ENCODE data around the gene SAFB. TPM values are rescaled to one million over a fixed set of nuclear protein-coding genes. Genes with fewer than 3 reads are reported as not detected.
A peak's percentile ranks its signal among the peaks of the same experiment; 100 is the strongest.
"Not testable (repeated sequence)": the region's sequence is repeated elsewhere in the genome, so short reads cannot be mapped to it uniquely, and the experiment has no call there.

The SAFB gene
- total RNA-seq, 2 donors from 2014 or later: 119 to 124 TPM

DNA sequence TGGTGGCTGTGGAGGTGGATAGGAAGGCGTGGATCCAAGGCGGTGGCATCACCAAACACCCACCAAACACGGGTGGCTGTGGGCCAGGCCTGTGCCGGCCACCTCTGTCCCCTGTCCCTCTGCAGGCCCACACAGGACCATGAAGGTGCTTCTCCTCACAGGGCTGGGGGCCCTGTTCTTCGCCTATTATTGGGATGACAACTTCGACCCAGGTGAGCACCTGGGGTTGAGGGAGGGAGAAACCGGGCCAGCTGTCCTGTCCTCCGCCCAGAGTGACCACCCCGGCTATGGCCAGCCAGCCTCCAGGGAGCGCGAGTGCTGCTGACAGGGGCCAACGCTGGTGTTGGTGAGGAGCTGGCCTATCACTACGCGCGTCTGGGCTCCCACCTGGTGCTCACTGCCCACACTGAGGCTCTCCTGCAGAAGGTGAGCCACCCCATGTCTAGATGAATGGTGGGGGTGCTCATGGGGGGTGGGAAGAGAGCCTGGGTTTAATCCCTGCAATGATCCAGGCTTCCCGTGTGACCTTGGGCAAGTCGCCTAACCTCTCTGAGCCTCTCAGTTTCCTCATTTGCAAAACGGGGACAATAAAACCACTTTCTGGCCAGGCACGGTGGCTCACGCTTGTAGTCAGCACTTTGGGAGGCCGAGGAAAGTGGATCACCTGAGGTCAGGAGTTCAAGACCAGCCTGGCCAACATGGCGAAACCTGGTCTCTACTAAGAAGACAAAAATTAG, 62.0 kb downstream of the SAFB start:
- Mint-ChIP-seq H3K9me3 (peaks cover 4% of the 10 kb centered on the region), H3K27me3 (no peaks in the 10 kb centered on the region), H3K4me3 (no peak overlapping the region), H3K36me3 (ENCODE audit: low read depth) (peaks cover 8% of the 10 kb centered on the region), H3K4me1 (peaks cover 16% of the 10 kb centered on the region), H3K27ac (no peak overlapping the region)
- no peak for ATAC-seq (replicated peaks)

- peaks cover 4% of the 10 kb centered on the region for H3K9me3 Mint-ChIP-seq
- no peaks in the 10 kb centered on the region for H3K27me3 Mint-ChIP-seq
- ATAC-seq (replicated peaks): no peak
- peak overlapping the region; percentile 74 for H3K4me3 Mint-ChIP-seq
- peak overlapping the region; percentile 81 for H3K27ac Mint-ChIP-seq
- peaks cover 16% of the 10 kb centered on the region for H3K4me1 Mint-ChIP-seq
- H3K36me3 Mint-ChIP-seq (ENCODE audit: low read depth): peaks cover 15% of the 10 kb centered on the region
These were observed 63.4 kb downstream of the SAFB start for GRCh38 chr19:5686326-5686646.

GRCh38 chr19:5686647-5687359, 63.9 kb downstream of the SAFB start:
- H3K4me1 Mint-ChIP-seq: peaks cover 11% of the 10 kb centered on the region
- no peaks in the 10 kb centered on the region for H3K27me3 Mint-ChIP-seq
- ATAC-seq (replicated peaks): peak; percentile 69
- H3K4me3 Mint-ChIP-seq: peak overlapping the region; percentile 74
- peak overlapping the region; percentile 81 for H3K27ac Mint-ChIP-seq
- no peaks in the 10 kb centered on the region for H3K9me3 Mint-ChIP-seq
- peaks cover 21% of the 10 kb centered on the region for H3K36me3 Mint-ChIP-seq (ENCODE audit: low read depth)

- Mint-ChIP-seq H3K4me1 (peaks cover 4% of the 10 kb centered on the region), H3K4me3 (peak overlapping the region; percentile 74), H3K9me3 (no peaks in the 10 kb centered on the region), H3K27ac (peak overlapping the region; percentile 44), H3K27me3 (no peaks in the 10 kb centered on the region), H3K36me3 (ENCODE audit: low read depth) (peaks cover 28% of the 10 kb centered on the region)
- ATAC-seq (replicated peaks): no peak
These were observed 64.7 kb downstream of the SAFB start for GRCh38 chr19:5687360-5688198.

GRCh38 chr19:5688262-5688881, 65.5 kb downstream of the SAFB start:
- not testable (repeated sequence) for ATAC-seq (replicated peaks); H3K4me1 Mint-ChIP-seq; H3K27me3 Mint-ChIP-seq; H3K9me3 Mint-ChIP-seq
- Mint-ChIP-seq H3K27ac (peak overlapping the region; percentile 44), H3K4me3 (peak overlapping the region; percentile 74), H3K36me3 (ENCODE audit: low read depth) (peaks cover 36% of the 10 kb centered on the region)

- ATAC-seq (replicated peaks): peak; percentile 56
- H3K36me3 Mint-ChIP-seq (ENCODE audit: low read depth): peaks cover 56% of the 10 kb centered on the region
- H3K4me3 Mint-ChIP-seq: peak within 1 kb of the TSS; percentile 99
- no peaks in the 10 kb centered on the region for H3K27me3 Mint-ChIP-seq
- no peaks in the 10 kb centered on the region for H3K9me3 Mint-ChIP-seq
- H3K4me1 Mint-ChIP-seq: peaks cover 4% of the 10 kb centered on the region
- H3K27ac Mint-ChIP-seq: peak within 1 kb of the TSS; percentile 99
These were observed 67.5 kb downstream of the SAFB start, which contains the start of gene RPL36 for GRCh38 chr19:5690125-5690954. Gene RPL36 (plus strand): TSS chr19:5690295. CDS start chr19:5690508, 213 bp downstream.

- peak overlapping the region; percentile 99 for H3K4me3 Mint-ChIP-seq
- peak overlapping the region; percentile 99 for H3K27ac Mint-ChIP-seq
- ATAC-seq (replicated peaks): peak; percentile 6
- no peaks in the 10 kb centered on the region for H3K9me3 Mint-ChIP-seq
- peaks cover 61% of the 10 kb centered on the region for H3K36me3 Mint-ChIP-seq (ENCODE audit: low read depth)
- H3K27me3 Mint-ChIP-seq: no peaks in the 10 kb centered on the region
- peaks cover 4% of the 10 kb centered on the region for H3K4me1 Mint-ChIP-seq
These were observed 68.3 kb downstream of the SAFB start for GRCh38 chr19:5690955-5691821.

DNA sequence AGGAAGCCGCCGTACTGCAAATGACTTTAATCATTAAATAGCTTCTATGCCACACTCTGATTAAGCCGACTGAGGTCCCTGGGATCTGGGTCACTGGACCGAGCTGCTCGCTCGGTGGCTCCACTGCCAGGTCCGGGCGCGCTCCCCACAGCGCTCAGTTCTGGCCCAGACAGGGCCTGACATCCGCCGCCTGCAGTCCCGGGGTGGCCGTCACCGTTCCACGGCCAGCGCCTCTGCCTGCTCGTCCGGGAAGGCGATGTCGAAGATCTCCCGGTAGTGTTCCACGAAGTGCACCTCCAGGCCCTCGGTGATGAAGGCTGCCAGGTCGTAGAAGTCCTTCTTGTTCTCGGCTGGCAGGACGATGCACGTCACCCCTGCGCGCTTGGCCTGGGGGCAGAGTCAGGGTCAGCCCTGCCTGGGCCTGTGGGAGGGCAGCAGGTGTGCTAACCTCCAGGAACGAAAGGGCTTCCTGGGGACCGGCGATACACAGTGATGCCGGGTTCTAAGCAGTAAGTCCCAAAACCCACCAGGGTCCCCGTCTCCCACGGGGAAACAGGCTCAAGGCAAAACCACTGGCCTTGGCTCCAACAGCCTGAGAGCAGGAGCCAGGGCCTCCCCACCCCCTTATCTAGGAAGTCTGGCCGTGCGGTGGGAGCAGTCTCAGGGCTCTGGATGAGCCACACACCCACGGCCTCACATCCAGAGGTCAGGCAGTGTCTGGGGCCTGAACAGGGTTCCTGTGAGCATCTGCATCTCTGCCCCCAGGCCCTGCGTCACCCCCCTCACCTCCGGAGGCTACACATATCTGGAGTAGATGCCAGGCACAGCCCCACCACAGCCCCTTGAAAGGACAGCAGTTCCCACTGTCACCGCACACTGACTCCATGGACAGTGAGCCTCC, 69.2 kb downstream of the SAFB start:
- peaks cover 68% of the 10 kb centered on the region for H3K36me3 Mint-ChIP-seq (ENCODE audit: low read depth)
- peak overlapping the region; percentile 99 for H3K27ac Mint-ChIP-seq
- no peaks in the 10 kb centered on the region for H3K27me3 Mint-ChIP-seq
- H3K4me1 Mint-ChIP-seq: peaks cover 4% of the 10 kb centered on the region
- H3K9me3 Mint-ChIP-seq: no peaks in the 10 kb centered on the region
- ATAC-seq (replicated peaks): no peak
- peak overlapping the region; percentile 99 for H3K4me3 Mint-ChIP-seq

- H3K27me3 Mint-ChIP-seq: no peaks in the 10 kb centered on the region
- no peak for ATAC-seq (replicated peaks)
- peak overlapping the region; percentile 99 for H3K27ac Mint-ChIP-seq
- H3K4me3 Mint-ChIP-seq: peak overlapping the region; percentile 99
- no peaks in the 10 kb centered on the region for H3K9me3 Mint-ChIP-seq
- H3K36me3 Mint-ChIP-seq (ENCODE audit: low read depth): peaks cover 75% of the 10 kb centered on the region
- H3K4me1 Mint-ChIP-seq: peaks cover 4% of the 10 kb centered on the region
These were observed 69.9 kb downstream of the SAFB start for GRCh38 chr19:5692723-5693194.

GRCh38 chr19:5693195-5694166, 70.6 kb downstream of the SAFB start:
- H3K4me3 Mint-ChIP-seq: peak overlapping the region; percentile 99
- peak overlapping the region; percentile 99 for H3K27ac Mint-ChIP-seq
- peaks cover 4% of the 10 kb centered on the region for H3K4me1 Mint-ChIP-seq
- ATAC-seq (replicated peaks): no peak
- no peaks in the 10 kb centered on the region for H3K27me3 Mint-ChIP-seq
- no peaks in the 10 kb centered on the region for H3K9me3 Mint-ChIP-seq
- peaks cover 78% of the 10 kb centered on the region for H3K36me3 Mint-ChIP-seq (ENCODE audit: low read depth)

Data from activated T-helper 17 cell treated with anti-CD3 and anti-CD28 coated beads, Interleukin-2, amount 50 U/mL, for 72 hours (primary cell).